Panc1 (cell line): ENCODE data around the gene EPOP. TPM values are rescaled to one million over a fixed set of nuclear protein-coding genes. Genes with fewer than 3 reads are reported as not detected.
A peak's percentile ranks its signal among the peaks of the same experiment; 100 is the strongest.

ENCODE experiments used
- ATAC-seq: fragments of 200-7000 bp; cut with Tn5 transposase; 2 replicates; pipeline ENCODE4 v1.9.1; 2020; ENCODE audit warnings: mild to moderate bottlenecking, moderate library complexity
- BruUV-seq: library from RNA; stranded (reverse); fragments of 400-500 nt; replicated peaks from 2 replicates; lab custom pipeline; 2021; lab: Mats Ljungman, UMichigan
- CTCF ChIA-PET: fragments of 300-600 bp; sonication (Branson Sonifier 250); formaldehyde crosslinking; loops from one replicate; lab custom pipeline; 2022; ENCODE audit warnings: antibody characterized with exemption; lab: Charles Lee
- POLR2A ChIA-PET: fragments of 300-600 bp; sonication (Branson Sonifier 250); formaldehyde crosslinking; loops from one replicate; lab custom pipeline; 2022; ENCODE audit warnings: antibody characterized with exemption; lab: Charles Lee
- DNase-seq: peaks from one replicate; pipeline ENCODE4 v3.0.0-alpha.2; 2010; ENCODE audit warnings: low read depth, low spot score
- H3K27ac ChIP-seq: 2 replicates; pipeline ENCODE4 v1.5.1; 2011; ENCODE audit warnings: mild to moderate bottlenecking, low read length, inconsistent platforms
- H3K27me3 ChIP-seq: fragments of 200-500 bp; sonication (Bioruptor generic); 2 replicates; pipeline ENCODE4 v1.6.0; 2014; ENCODE audit warnings: low read length, inconsistent platforms; ENCODE audit not compliant: control insufficient read depth, insufficient read depth
- H3K36me3 ChIP-seq: fragments of 200-500 bp; sonication (Bioruptor generic); 2 replicates; pipeline ENCODE4 v1.5.1; 2014; ENCODE audit warnings: inconsistent platforms, mild to moderate bottlenecking, low read length, moderate library complexity; ENCODE audit not compliant: control insufficient read depth, insufficient read depth
- H3K4me1 ChIP-seq: 2 replicates; pipeline ENCODE4 v1.5.1; 2011; ENCODE audit warnings: inconsistent platforms, mild to moderate bottlenecking, low read length, moderate library complexity; ENCODE audit not compliant: control insufficient read depth, insufficient read depth
- H3K4me3 ChIP-seq, 2 experiments: 2 replicates each; pipeline ENCODE4 v1.5.1; 2011 to 2012; ENCODE audit warnings: low read depth in 2 of 2, low read length in 2 of 2, mild to moderate bottlenecking in 2 of 2, inconsistent platforms in 1 of 2, moderate library complexity in 1 of 2
- H3K9me3 ChIP-seq: fragments of 200-500 bp; sonication (Bioruptor generic); 2 replicates; pipeline ENCODE4 v1.5.1; 2014; ENCODE audit warnings: low read depth, mild to moderate bottlenecking, inconsistent platforms, low read length, moderate library complexity; ENCODE audit not compliant: control insufficient read depth, insufficient read depth
- CTCF ChIP-seq: fragments of 450-650 bp; IDR thresholded peaks from 2 replicates; pipeline ENCODE4 v1.5.1; 2017; ENCODE audit warnings: mild to moderate bottlenecking
- POLR2AphosphoS5 ChIP-seq: IDR thresholded peaks from 2 replicates; pipeline ENCODE4 v1.6.1; 2012; ENCODE audit warnings: mild to moderate bottlenecking, low read depth, low read length, moderate library complexity
- REST ChIP-seq, 2 experiments: IDR thresholded peaks; 2 replicates each; pipeline ENCODE4 v1.6.1; 2011 to 2012; ENCODE audit warnings: low read depth in 2 of 2, control low read depth in 1 of 2, low read length in 1 of 2, mild to moderate bottlenecking in 1 of 2, moderate library complexity in 1 of 2; ENCODE audit not compliant: insufficient read depth in 1 of 2
- SIN3A ChIP-seq: IDR thresholded peaks from 2 replicates; pipeline ENCODE4 v1.6.1; 2012; ENCODE audit warnings: low read depth, mild to moderate bottlenecking, low read length, moderate library complexity, borderline replicate concordance; ENCODE audit not compliant: insufficient read depth
- TCF7L2 ChIP-seq: IDR thresholded peaks from 2 replicates; pipeline ENCODE4 v1.6.1; 2011; ENCODE audit warnings: mild to moderate bottlenecking, low read depth, low read length, inconsistent platforms
- in situ Hi-C: cut with HindIII; loops from 2 replicates; pipeline ENCODE4 v1.10.0; 2016; ENCODE audit warnings: low sequenced_read_pairs, low pct_unique_long_range_greater_than_20kb
- intact Hi-C: fragments of 100-400 bp; cut with micrococcal nuclease; formaldehyde crosslinking; loops from one replicate; pipeline ENCODE4 v1.10.0; 2022; ENCODE audit not compliant: unreplicated experiment
- total RNA-seq: library from RNA; stranded (reverse); gene quantifications from one replicate; pipeline ENCODE4 v1.2.1, GENCODE V29; 2021; ENCODE audit not compliant: unreplicated experiment

EPOP gene
- total RNA-seq, 1 experiment from 2014 or later: 19.9 TPM

GRCh38 chr17:38709104-38709820, 34.5 kb upstream of the EPOP start:
- ChIA-PET CTCF (no interaction called here), POLR2A (interaction anchor here (0.6 kb wide), 2 partner anchors 9 to 104 kb away, joined by 3 to 4 read pairs; no protein-coding TSS in a partner anchor)
- intact Hi-C loops (no loop called here), in situ Hi-C loops (no loop called here)
- H3K4me1 ChIP-seq: no peaks in the 10 kb centered on the region
- TF ChIP-seq REST (IDR thresholded peaks at IDR 0.05; ENCODE audit: insufficient read depth in 1 of 2, low read depth in 2 of 2, low read length in 1 of 2) (no peak), POLR2AphosphoS5 (no peak), CTCF (no peak), TCF7L2 (no peak), SIN3A (no peak)
- no peak overlapping the region for H3K4me3 ChIP-seq
- no peak for DNase-seq
- no peak overlapping the region for H3K27ac ChIP-seq
- no peaks in the 10 kb centered on the region for H3K27me3 ChIP-seq
- no peak for ATAC-seq
- H3K36me3 ChIP-seq: no peaks in the 10 kb centered on the region; the same call in 1 of the 2 replicates
- no peaks in the 10 kb centered on the region for H3K9me3 ChIP-seq
- BruUV-seq: no TSS peak

DNA sequence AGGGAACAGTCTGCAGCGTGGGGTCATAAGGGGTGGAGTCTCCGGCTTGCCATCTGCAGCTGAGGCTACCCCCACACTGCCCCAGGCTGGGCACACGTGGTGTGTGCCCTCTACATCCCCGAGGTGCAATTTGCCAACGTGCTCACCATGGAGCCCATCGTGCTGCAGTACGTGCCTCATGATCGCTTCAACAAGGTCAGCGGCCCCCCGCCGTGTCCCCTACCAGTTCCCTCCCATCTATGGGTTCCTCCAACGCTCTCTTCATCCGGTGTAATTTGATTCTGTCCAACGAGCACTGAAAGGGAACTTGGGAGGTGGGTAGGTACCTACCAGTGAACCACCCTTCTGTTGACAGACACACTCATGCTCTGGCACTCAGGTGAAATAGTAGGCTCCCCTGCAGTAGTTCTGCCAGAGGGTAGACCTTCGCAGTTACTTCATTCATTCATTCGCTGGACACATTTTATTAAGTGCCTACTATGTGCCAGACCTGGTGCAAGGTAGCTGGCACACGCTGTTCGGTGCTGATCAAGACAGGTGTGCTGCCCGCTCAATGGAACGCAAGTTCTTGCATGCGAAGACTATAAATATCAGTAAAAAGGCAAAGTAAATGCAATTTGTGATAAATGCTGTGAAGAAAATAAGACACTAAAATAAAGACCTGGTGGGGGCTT, 33.1 kb upstream of the EPOP start:
- TF ChIP-seq CTCF: no peak
- TF ChIP-seq REST (IDR thresholded peaks at IDR 0.05; ENCODE audit: insufficient read depth in 1 of 2, low read depth in 2 of 2, low read length in 1 of 2): no peak
- TF ChIP-seq POLR2AphosphoS5: no peak
- TF ChIP-seq TCF7L2: no peak
- TF ChIP-seq SIN3A: no peak
- Histone ChIP-seq H3K36me3 (no peaks in the 10 kb centered on the region; the same call in 1 of the 2 replicates), H3K27ac (no peak overlapping the region), H3K4me1 (no peaks in the 10 kb centered on the region), H3K4me3 (no peak overlapping the region), H3K9me3 (no peaks in the 10 kb centered on the region), H3K27me3 (no peaks in the 10 kb centered on the region)
- TSS peak; percentile 67 for BruUV-seq
- DNase-seq (no peak), ATAC-seq (no peak)
- POLR2A ChIA-PET: no interaction called here
- in situ Hi-C loops: no loop called here
- CTCF ChIA-PET: no interaction called here
- intact Hi-C loops: no loop called here
